Kidney capillary endothelial cell (primary cell): ENCODE results near the gene WDR41.
"Not testable (repeated sequence)": the region's sequence is repeated elsewhere in the genome, so short reads cannot be mapped to it uniquely, and the experiment has no call there.

ENCODE experiments used
- DNase-seq: peaks from one replicate; pipeline ENCODE4 v3.0.0-alpha.2; 2018; ENCODE audit warnings: low spot score

WDR41 gene

DNA sequence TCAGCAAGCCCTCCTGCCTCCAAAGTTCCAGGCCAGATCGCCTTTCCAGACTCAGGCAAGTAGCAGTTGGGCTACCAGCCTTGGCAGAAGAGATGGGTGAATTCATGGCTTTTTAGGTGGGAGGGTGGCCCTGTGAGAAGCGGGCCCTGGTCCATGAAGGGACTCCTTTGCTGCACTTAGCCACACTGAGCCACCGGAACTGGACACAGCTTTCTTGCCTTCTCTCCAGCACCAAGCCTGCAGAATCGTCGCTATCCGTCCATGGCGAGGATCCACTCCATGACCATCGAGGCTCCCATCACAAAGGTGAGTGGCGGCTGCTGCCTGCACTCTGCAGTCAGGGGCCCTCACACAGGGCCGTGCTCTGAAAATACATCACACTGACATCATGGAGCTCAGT lies 85.0 kb downstream of the WDR41 start:
- DNase-seq: no peak

DNA sequence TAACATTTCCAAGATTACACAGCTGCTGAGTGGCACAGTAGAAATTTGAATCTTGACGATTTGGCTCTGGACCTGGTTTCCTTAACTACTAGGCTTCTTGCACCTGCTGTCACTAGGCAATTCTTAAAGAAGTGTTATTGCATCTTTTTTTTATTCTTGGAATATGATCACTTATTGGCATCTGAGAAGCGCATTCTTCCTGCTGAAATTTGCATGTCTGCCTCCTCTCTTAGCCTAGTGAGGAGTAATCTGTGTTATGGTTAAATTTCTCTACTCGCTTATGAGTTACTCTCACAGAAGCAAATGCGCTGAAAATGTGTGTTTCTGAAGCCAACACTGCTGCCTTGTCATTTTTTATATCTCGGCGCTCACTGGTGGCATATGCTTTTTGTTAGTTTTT lies 89.3 kb downstream of the WDR41 start:
- no peak for DNase-seq

DNA sequence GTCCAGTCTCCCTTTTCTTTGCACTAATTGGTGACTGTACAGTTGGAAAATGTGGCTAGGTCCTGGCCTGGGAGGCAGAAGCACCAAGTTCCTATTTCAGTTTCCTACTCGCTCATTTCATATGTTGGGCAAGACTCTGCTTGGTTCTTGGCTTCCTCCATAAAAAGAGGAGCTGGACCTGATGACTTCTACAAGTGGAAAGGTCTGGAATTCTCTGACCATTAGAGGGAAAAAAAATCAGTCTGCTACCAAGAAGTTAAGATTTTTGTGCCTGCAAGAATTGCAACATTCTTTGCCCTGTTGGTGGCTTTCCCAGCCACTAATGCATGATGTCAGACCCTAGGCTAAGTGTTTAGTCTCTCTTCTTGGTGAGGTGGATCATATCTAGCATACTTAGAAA lies 91.5 kb downstream of the WDR41 start:
- no peak for DNase-seq

DNA sequence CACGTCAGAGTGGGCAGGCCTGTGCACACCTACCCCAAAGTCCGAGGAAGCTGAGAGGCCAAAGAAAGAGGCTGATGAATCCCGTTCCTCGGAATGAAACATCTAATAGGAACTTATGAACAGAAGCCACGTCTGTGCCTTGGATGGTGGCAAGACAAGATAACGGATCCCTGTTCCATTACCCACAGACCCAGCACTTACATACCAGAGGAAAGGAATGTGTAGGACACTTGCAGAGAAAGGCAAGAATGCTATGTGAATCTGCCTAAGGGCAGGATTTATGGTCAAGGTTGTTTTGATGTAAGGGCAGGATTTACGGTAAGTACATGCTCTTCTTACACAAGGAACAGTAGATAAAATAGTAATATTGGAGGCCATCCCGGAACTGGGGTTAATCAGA lies 93.2 kb downstream of the WDR41 start:
- no peak for DNase-seq

DNA sequence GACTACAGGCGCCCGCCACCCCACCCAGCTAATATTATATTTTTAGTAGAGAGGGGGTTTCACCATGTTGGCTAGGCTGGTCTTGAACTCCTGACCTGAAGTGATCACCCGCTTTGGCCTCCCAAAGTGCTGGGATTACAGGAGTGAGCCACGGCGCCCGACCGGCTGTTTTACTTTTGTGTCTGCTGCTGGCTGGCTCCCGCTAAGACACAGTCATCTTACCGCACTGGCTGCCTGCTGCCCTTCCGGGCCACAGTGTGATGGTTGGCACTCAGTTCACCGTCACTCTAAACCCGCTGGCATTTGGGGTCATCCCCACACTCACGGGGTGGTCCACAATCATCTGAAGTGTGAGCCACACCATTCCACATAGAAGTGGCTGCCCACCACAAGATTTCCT lies 93.7 kb downstream of the WDR41 start:
- DNase-seq: no peak

DNA sequence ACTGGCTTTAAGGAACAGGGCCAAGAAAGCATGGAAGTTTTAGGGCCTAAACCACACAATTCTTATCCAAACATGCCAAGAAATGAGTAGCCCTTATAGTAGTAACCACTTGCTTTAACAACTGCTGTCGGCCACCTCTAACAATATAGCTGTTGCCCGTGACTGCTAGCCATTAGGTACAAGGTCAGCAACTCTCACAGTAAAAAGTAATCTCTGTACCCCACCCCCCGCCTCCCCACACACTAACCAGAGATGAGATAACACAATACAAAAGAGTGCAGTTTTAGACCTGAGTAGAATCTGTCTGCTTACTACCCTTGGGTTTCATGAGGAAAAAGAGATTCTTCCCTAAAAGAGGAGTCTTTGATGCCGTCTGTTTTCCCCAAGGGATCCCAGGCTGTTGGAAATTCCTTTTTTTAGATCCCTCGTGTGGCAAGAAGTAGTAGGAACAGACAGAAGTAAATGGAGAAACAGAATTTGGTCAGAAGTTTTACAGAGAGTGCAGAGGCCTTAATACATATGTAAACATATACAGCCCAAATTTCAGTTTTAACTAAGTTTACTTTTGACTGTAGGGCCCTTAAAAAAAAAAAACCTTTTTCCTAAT lies 94.3 kb downstream of the WDR41 start:
- DNase-seq: no peak

DNA sequence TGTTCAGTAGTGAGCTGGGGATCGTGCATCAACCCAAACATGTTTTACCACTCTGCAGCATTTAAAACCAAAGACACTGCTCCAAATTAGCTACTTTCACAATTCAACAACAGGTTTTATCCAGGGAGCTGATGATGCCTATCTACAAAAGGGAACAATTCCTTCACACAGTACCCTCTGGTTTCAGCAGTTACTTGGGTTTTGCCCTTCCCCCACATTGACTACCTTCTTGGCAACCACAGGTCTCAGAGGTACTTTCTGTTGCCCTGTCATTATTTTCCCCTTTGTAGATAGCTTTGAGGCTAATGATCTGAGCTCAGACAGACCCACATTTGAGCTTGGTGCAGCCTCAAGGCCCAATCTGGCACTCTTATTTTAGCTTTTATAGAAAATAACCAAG lies 96.1 kb downstream of the WDR41 start:
- DNase-seq: no peak

DNA sequence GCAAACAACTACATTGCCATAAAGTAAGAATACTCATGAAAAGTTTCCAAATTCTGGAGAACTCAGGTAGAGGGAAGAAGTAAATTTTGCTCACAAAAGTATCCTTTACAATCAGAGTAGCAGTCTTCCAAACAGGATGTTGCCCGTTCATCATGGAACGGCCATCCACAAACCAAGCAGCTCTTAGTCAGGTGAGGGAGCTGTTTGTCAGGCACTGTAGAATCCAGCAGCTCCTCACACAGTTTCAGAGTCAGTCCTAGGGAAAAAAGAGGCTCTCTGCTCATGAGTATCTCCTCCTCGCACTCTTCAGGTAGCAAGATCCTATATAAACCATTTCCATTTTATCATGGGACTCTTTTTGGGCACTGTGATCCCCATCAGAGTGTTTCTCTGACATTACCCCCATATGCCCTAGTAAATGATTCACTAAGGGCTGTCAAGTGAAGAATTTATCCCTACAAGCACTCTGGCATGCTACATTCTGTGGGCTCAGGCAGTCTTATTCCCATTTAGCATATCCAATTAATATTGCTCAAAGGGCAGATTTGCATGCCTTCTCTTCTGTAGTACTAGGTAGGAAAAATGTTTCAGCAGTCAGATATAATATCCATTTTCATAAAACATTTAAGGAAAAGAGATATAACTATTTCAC lies 97.9 kb downstream of the WDR41 start:
- no peak for DNase-seq

DNA sequence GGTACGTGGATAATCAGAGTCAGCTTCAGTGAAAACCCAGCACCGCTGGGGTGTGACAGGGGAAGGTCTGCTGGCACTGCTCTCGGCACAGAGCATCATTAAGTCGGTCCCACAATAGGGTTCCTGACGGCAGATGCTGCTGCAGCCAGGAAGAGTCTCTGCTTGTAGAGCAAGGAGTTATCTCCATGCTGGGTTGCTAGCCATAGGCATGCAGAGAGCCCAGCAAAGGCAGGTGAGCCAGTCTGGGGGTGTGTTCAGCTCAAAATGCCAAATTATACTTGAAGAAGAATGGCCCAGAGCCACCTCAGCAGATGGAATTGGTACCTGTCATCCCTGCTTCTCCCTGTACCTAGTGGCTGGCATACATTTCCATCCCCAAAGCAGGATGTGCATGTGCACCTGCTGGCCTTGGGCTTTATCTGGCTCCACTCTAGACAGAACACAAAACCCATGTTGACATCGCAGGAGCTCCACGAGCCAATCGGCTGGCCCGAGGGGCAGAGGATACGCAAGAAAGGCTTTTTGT lies 100.8 kb downstream of the WDR41 start:
- DNase-seq: no peak

DNA sequence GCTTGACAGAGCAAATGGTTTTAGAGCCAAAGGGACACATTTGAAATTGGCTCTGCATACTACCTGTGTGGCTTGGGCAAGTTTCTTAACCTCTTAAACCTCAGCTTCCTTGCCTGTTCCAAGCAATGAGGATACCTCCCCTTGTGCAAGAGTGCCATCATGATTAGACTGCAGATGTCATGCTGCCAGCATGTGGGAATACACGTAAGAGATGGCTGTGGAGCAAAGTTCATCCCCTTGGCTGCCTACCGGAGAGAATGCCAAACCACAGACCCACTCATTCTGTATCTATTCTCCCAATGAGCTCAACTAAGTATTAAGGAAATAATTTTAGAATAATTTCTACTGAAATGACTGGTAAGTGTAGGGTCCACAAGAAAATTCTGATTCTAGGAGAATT lies 101.3 kb downstream of the WDR41 start:
- DNase-seq: no peak

DNA sequence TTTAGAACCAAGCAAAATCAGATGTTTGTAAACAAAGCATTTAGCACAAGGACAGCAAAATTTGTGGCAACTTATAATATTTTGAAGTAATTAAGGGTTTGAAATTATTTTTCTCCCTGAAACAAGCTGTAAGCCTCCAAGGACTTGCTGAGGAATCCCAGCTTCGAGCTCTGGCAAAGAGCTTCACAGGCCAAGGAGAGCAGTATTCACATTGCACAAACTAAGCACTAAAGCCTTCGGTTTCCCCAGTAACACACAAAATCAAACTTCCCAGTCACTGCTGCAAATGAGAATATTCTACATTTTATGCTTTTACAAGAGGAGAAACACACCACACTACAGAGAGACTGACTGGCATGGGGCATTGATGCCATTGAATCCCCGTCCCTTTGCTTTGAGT lies 101.9 kb downstream of the WDR41 start:
- no peak for DNase-seq

DNA sequence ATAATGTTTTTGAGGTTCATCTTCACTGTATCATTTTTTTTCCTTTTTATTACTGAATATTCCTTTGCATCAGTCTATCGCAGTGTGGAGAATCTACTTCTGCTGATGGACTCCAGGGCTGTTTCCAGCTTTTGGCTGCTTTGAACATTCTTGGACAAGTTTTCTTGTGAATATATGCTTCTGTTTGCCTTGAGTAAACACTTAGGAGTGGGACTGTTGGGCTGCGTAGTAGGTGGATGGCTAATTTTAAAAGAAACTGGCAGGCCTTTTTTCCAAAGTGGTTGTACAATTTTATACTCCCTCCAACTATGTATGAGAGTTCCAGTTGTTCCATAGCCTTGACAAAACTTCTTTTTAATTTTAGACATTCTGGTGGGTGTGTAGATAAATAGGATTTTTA lies 102.4 kb downstream of the WDR41 start:
- no peak for DNase-seq

DNA sequence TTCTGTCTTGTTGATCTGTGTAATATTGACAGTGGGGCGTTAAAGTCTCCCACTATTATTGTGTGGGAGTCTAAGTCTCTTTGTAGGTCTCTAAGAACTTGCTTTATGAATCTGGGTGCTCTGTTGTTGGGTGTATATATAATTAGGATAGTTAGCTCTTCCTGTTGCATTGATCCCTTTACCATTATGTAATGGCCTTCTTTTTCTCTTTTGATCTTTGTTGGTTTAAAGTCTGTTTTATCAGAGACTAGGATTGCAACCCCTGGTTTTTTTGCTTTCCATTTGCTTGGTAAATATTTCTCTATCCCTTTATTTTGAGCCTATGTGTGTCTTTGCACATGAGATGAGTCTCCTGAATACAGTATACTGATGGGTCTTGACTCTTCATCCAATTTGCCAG lies 105.8 kb downstream of the WDR41 start:
- DNase-seq: not testable (repeated sequence)

DNA sequence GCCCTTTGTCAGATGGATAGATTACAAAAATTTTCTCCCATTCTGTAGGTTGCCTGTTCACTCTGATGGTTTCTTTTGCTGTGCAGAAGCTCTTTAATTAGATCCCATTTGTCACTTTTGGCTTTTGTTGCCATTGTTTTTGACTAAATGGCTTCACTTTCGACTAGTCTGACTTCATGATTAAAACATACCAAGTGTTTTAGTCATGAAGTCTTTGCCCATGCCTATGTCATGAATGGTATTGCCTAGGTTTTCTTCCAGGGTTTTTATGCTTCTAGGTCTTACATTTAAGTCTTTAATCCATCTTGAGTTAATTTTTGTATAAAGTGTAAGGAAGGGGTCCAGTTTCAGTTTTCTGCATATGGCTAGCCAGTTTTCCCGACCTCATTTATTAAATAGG lies 108.8 kb downstream of the WDR41 start:
- DNase-seq: not testable (repeated sequence)
